ENCODE results near the gene SLC27A5. TPM values are rescaled to one million over a fixed set of nuclear protein-coding genes. Genes with fewer than 3 reads are reported as not detected.
"Not testable (repeated sequence)": the region's sequence is repeated elsewhere in the genome, so short reads cannot be mapped to it uniquely, and the experiment has no call there.

SLC27A5 gene
- total and polyA plus RNA-seq, 9 donors: 2.5 to 5.7 (median 4.2) TPM

DNA sequence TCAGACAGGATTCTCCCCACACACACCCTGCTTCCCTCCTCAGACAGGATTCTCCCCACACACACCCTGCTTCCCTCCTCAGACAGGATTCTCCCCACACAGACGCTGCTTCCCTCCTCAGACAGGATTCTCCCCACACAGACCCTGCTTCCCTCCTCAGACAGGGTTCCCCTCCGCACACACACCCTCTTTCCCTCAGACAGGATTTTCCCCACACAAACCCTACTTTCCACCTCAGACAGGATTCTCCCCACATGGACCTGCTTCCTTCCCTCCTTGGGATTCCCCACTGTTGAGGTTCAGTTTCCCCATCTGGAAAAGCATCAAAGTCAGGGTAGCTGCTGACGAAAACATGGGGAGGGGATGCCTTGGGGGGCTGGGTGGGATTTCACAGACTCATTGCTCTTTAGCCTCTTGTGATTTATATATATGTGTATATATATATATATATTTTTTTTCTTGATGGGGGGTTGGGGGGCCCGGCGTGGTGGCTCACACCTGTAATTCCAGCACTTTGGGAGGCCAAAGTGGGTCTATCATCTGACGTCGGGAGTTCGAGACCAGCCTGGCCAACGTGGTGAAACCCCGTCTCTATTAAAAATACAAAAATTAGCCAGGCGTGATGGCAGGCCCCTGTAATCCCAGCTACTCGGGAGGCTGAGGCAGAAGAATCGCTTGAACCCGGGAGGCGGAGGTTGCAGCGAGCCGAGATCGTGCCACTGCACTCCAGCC is 31.0 kb upstream of the SLC27A5 start:
- Histone ChIP-seq H3K4me1 (ENCODE audit: control insufficient read depth, insufficient read depth, low read length) (peaks cover 33% of the 10 kb centered on the region), H3K27me3 (ENCODE audit: control insufficient read depth, insufficient read depth, low read length) (peaks cover 20% of the 10 kb centered on the region), H3K27ac (ENCODE audit: low read length) (peak overlapping the region; percentile 97), H3K36me3 (ENCODE audit: control insufficient read depth, insufficient read depth, low read length) (peaks cover 27% of the 10 kb centered on the region)
- 86% methylated on average over 12 of the region's 18 CpGs for WGBS (ENCODE audit: insufficient coverage)
- H3K9me3 ChIP-seq (replicated peaks; ENCODE audit: control insufficient read depth, low read depth, low read length); H3K4me3 ChIP-seq (ENCODE audit: low read length): not testable (repeated sequence)
- peak; percentile 20 for DNase-seq

- not testable (repeated sequence) for H3K36me3 ChIP-seq (ENCODE audit: control insufficient read depth, insufficient read depth, low read length); H3K27ac ChIP-seq (ENCODE audit: low read length); H3K4me3 ChIP-seq (ENCODE audit: low read length); H3K9me3 ChIP-seq (replicated peaks; ENCODE audit: control insufficient read depth, low read depth, low read length)
- Histone ChIP-seq H3K4me1 (ENCODE audit: control insufficient read depth, insufficient read depth, low read length) (peaks cover 14% of the 10 kb centered on the region), H3K27me3 (ENCODE audit: control insufficient read depth, insufficient read depth, low read length) (peaks cover 20% of the 10 kb centered on the region)
- DNase-seq: peak; percentile 2
Measured at GRCh38 chr19:58539169-58539559, 27.4 kb upstream of the SLC27A5 start.

DNA sequence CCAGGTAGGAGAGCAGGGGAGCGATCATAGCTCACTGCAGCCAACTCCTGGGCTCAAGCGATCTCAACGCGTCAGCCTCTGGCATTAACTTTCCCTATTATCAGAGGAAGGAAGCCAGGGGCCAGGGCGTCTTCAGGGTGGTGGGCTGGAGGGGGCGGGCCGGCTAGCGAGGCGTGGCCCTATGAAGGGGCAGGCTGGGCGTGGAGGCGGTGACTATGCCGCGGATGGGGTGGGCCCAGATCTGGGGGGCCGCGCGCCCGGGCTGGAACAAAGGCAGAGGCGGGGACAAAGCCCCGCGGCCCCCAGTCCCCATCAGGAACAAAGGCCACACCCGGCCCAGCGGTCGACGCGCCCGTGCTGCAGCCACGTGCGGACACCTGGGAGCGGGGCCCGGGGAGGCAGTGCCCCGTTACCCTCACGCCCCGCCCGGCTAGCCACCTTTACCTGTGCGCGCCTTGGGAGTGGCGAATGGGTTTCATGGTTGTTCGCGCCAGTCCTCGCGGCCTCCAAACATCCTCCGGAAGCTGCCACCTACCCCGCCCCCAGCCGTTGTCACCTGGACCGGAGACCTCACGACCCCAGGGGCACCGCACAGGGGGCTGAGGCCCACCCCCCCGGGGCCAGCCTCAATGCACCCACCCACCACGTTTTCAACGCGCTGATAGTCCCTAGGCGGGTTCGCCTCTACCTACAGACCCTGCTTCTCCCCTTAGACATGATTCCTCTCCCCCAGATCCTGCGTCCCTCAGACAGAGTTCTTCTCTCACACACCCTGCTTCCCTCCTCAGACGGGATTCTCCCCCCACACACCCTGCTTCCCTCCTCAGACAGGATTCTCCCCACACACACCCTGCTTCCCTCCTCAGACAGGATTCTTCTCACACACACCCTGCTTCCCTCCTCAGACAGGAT is 26.7 kb upstream of the SLC27A5 start:
- Histone ChIP-seq H3K27me3 (ENCODE audit: control insufficient read depth, insufficient read depth, low read length) (peaks cover 20% of the 10 kb centered on the region), H3K9me3 (replicated peaks; ENCODE audit: control insufficient read depth, low read depth, low read length) (no peaks in the 10 kb centered on the region), H3K4me3 (ENCODE audit: low read length) (peak overlapping the region; percentile 42), H3K27ac (ENCODE audit: low read length) (peak overlapping the region; percentile 47), H3K4me1 (ENCODE audit: control insufficient read depth, insufficient read depth, low read length) (peaks cover 12% of the 10 kb centered on the region), H3K36me3 (ENCODE audit: control insufficient read depth, insufficient read depth, low read length) (no peaks in the 10 kb centered on the region)
- WGBS (ENCODE audit: insufficient coverage): under 1% methylated on average over 53 of the region's 55 CpGs
- DNase-seq: peak; percentile 65

GRCh38 chr19:58536852-58537798 is 25.3 kb upstream of the SLC27A5 start:
- Histone ChIP-seq H3K4me3 (ENCODE audit: low read length) (no peak overlapping the region), H3K27me3 (ENCODE audit: control insufficient read depth, insufficient read depth, low read length) (peaks cover 20% of the 10 kb centered on the region)

DNA sequence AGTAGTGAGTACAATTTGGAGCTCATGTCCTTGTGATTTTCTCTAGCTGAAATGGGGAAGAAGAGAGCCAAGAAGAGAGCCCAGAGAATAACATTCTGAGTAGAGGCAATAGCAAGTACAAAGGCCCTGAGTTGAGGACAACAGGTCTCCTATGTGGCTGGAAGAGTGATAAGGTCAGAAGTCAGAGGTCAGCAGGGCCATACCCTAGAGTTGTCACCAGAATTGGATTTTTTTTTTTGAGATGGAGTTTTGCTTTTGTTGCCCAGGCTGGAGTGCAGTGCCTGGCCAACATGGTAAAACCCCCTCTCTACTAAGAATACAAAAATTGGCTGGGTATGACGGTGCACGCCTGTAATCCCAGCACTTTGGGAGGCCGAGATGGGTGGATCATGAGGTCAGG is 24.1 kb upstream of the SLC27A5 start:
- Histone ChIP-seq H3K9me3 (replicated peaks; ENCODE audit: control insufficient read depth, low read depth, low read length) (no peaks in the 10 kb centered on the region), H3K27me3 (ENCODE audit: control insufficient read depth, insufficient read depth, low read length) (peaks cover 20% of the 10 kb centered on the region), H3K27ac (ENCODE audit: low read length) (no peak overlapping the region), H3K4me3 (ENCODE audit: low read length) (no peak overlapping the region), H3K4me1 (ENCODE audit: control insufficient read depth, insufficient read depth, low read length) (peaks cover 8% of the 10 kb centered on the region), H3K36me3 (ENCODE audit: control insufficient read depth, insufficient read depth, low read length) (no peaks in the 10 kb centered on the region)
- no peak for DNase-seq
- no CpG with 5 or more reads among the region's 3 CpGs for WGBS (ENCODE audit: insufficient coverage)

More at GRCh38 chr19:58536852-58537798, 25.3 kb upstream of the SLC27A5 start:
- Histone ChIP-seq H3K27ac (ENCODE audit: low read length) (no peak overlapping the region), H3K9me3 (replicated peaks; ENCODE audit: control insufficient read depth, low read depth, low read length) (no peaks in the 10 kb centered on the region), H3K4me1 (ENCODE audit: control insufficient read depth, insufficient read depth, low read length) (peaks cover 8% of the 10 kb centered on the region), H3K36me3 (ENCODE audit: control insufficient read depth, insufficient read depth, low read length) (no peaks in the 10 kb centered on the region)
- no peak for DNase-seq
- 100% methylated on average over 6 of the region's 8 CpGs for WGBS (ENCODE audit: insufficient coverage)

- Histone ChIP-seq H3K4me1 (ENCODE audit: control insufficient read depth, insufficient read depth, low read length) (no peaks in the 10 kb centered on the region), H3K27me3 (ENCODE audit: control insufficient read depth, insufficient read depth, low read length) (peaks cover 2% of the 10 kb centered on the region), H3K4me3 (ENCODE audit: low read length) (no peak overlapping the region), H3K27ac (ENCODE audit: low read length) (no peak overlapping the region), H3K36me3 (ENCODE audit: control insufficient read depth, insufficient read depth, low read length) (no peaks in the 10 kb centered on the region), H3K9me3 (replicated peaks; ENCODE audit: control insufficient read depth, low read depth, low read length) (no peaks in the 10 kb centered on the region)
- no peak for DNase-seq
- no CpG with 5 or more reads among the region's 10 CpGs for WGBS (ENCODE audit: insufficient coverage)
Measured at GRCh38 chr19:58531034-58531840, 19.4 kb upstream of the SLC27A5 start.

- WGBS (ENCODE audit: insufficient coverage): 100% methylated on average over 1 of the region's 3 CpGs
- Histone ChIP-seq H3K9me3 (replicated peaks; ENCODE audit: control insufficient read depth, low read depth, low read length) (no peaks in the 10 kb centered on the region), H3K27ac (ENCODE audit: low read length) (no peak overlapping the region), H3K4me3 (ENCODE audit: low read length) (no peak overlapping the region), H3K4me1 (ENCODE audit: control insufficient read depth, insufficient read depth, low read length) (no peaks in the 10 kb centered on the region), H3K27me3 (ENCODE audit: control insufficient read depth, insufficient read depth, low read length) (peaks cover 2% of the 10 kb centered on the region), H3K36me3 (ENCODE audit: control insufficient read depth, insufficient read depth, low read length) (no peaks in the 10 kb centered on the region)
- DNase-seq: no peak
Measured at GRCh38 chr19:58529405-58529804, 17.6 kb upstream of the SLC27A5 start.

GRCh38 chr19:58522709-58523108 is 10.9 kb upstream of the SLC27A5 start:
- no peaks in the 10 kb centered on the region for H3K36me3 ChIP-seq (ENCODE audit: control insufficient read depth, insufficient read depth, low read length)
- no peak overlapping the region for H3K27ac ChIP-seq (ENCODE audit: low read length)
- no peaks in the 10 kb centered on the region for H3K9me3 ChIP-seq (replicated peaks; ENCODE audit: control insufficient read depth, low read depth, low read length)
- H3K27me3 ChIP-seq (ENCODE audit: control insufficient read depth, insufficient read depth, low read length): no peaks in the 10 kb centered on the region
- no peak overlapping the region for H3K4me3 ChIP-seq (ENCODE audit: low read length)
- peaks cover 21% of the 10 kb centered on the region for H3K4me1 ChIP-seq (ENCODE audit: control insufficient read depth, insufficient read depth, low read length)
- WGBS (ENCODE audit: insufficient coverage): 76% methylated on average over 2 of the region's 3 CpGs
- DNase-seq: no peak

- WGBS (ENCODE audit: insufficient coverage): 49% methylated on average over 4 of the region's 4 CpGs
- H3K4me3 ChIP-seq (ENCODE audit: low read length): no peak overlapping the region
- H3K27ac ChIP-seq (ENCODE audit: low read length): no peak overlapping the region
- DNase-seq: no peak
- H3K9me3 ChIP-seq (replicated peaks; ENCODE audit: control insufficient read depth, low read depth, low read length): no peaks in the 10 kb centered on the region
- peaks cover 21% of the 10 kb centered on the region for H3K4me1 ChIP-seq (ENCODE audit: control insufficient read depth, insufficient read depth, low read length)
- H3K27me3 ChIP-seq (ENCODE audit: control insufficient read depth, insufficient read depth, low read length): no peaks in the 10 kb centered on the region
- H3K36me3 ChIP-seq (ENCODE audit: control insufficient read depth, insufficient read depth, low read length): peaks cover 7% of the 10 kb centered on the region
Measured at GRCh38 chr19:58521651-58522050, 9.9 kb upstream of the SLC27A5 start.

Data from muscle of leg (tissue), 11 donors.